GM23338 (cell line): ENCODE results near the gene C15orf61. TPM values are rescaled to one million over a fixed set of nuclear protein-coding genes. Genes with fewer than 3 reads are reported as not detected.

Experiments used
- ATAC-seq: fragments of 200-7000 bp; cut with Tn5 transposase; 3 replicates; pipeline ENCODE4 v1.9.1; 2020
- DNase-seq: peaks from one replicate; pipeline ENCODE4 v3.0.0-alpha.2; 2015; ENCODE audit warnings: low spot score
- H2AFZ ChIP-seq: fragments of 200-600 bp; sonication (generic); 2 replicates; pipeline ENCODE4 v1.8.0; 2016; ENCODE audit warnings: antibody characterized with exemption, mild to moderate bottlenecking, moderate library complexity
- H3F3A ChIP-seq: fragments of 200-600 bp; sonication (generic); replicated peaks from 2 replicates; pipeline ENCODE4 v1.8.0; 2017; ENCODE audit warnings: antibody characterized with exemption, mixed run types, low read depth
- H3K27ac ChIP-seq: fragments of 200-600 bp; sonication (generic); 2 replicates; pipeline ENCODE4 v1.6.1; 2016; ENCODE audit warnings: low read depth
- H3K27me3 ChIP-seq: fragments of 200-600 bp; sonication (generic); 2 replicates; pipeline ENCODE4 v1.8.0; 2016; ENCODE audit warnings: mild to moderate bottlenecking, mixed run types, moderate library complexity; ENCODE audit not compliant: insufficient read depth
- H3K36me3 ChIP-seq: fragments of 200-600 bp; sonication (generic); 2 replicates; pipeline ENCODE4 v1.8.0; 2016; ENCODE audit warnings: mild to moderate bottlenecking; ENCODE audit not compliant: insufficient read depth
- H3K4me1 ChIP-seq: fragments of 200-600 bp; sonication (generic); 2 replicates; pipeline ENCODE4 v1.8.0; 2016; ENCODE audit warnings: mild to moderate bottlenecking, moderate library complexity; ENCODE audit not compliant: insufficient read depth
- H3K4me2 ChIP-seq: fragments of 200-600 bp; sonication (generic); 2 replicates; pipeline ENCODE4 v1.7.1; 2017; ENCODE audit warnings: mixed run types
- H3K4me3 ChIP-seq: fragments of 200-600 bp; sonication (generic); 2 replicates; pipeline ENCODE4 v1.6.1; 2016; ENCODE audit warnings: mixed run types
- H3K79me2 ChIP-seq: fragments of 200-600 bp; sonication (generic); replicated peaks from 2 replicates; pipeline ENCODE4 v1.8.0; 2017; ENCODE audit warnings: mild to moderate bottlenecking; ENCODE audit not compliant: insufficient read depth
- H3K9me2 ChIP-seq: fragments of 200-600 bp; sonication (generic); 2 replicates; pipeline ENCODE4 v1.8.0; 2017; ENCODE audit not compliant: insufficient read depth
- H4K20me1 ChIP-seq: fragments of 200-600 bp; sonication (generic); replicated peaks from 2 replicates; pipeline ENCODE4 v1.8.0; 2017; ENCODE audit warnings: mild to moderate bottlenecking; ENCODE audit not compliant: insufficient read depth
- H3K27ac Mint-ChIP-seq: 2 replicates; pipeline ENCODE4 v1.8.0; 2020; ENCODE audit warnings: inconsistent platforms, mild to moderate bottlenecking, moderate library complexity, mixed read lengths
- H3K27me3 Mint-ChIP-seq: 3 replicates; pipeline ENCODE4 v1.8.0; 2022; ENCODE audit warnings: low read depth, mild to moderate bottlenecking, moderate library complexity, mixed read lengths, inconsistent platforms; ENCODE audit not compliant: insufficient read depth, poor library complexity
- H3K36me3 Mint-ChIP-seq: 3 replicates; pipeline ENCODE4 v1.8.0; 2021; ENCODE audit warnings: low read depth, mild to moderate bottlenecking, inconsistent platforms, moderate library complexity, mixed read lengths
- H3K4me1 Mint-ChIP-seq: 3 replicates; pipeline ENCODE4 v1.8.0; 2020; ENCODE audit warnings: mild to moderate bottlenecking, inconsistent platforms, mixed read lengths
- H3K4me3 Mint-ChIP-seq: 3 replicates; pipeline ENCODE4 v1.8.0; 2021; ENCODE audit warnings: moderate library complexity, mild to moderate bottlenecking, inconsistent platforms, mixed read lengths
- H3K9me3 Mint-ChIP-seq: 3 replicates; pipeline ENCODE4 v1.8.0; 2020; ENCODE audit warnings: moderate library complexity, mild to moderate bottlenecking, inconsistent platforms, mixed read lengths
- CREB1 ChIP-seq: fragments of 250-450 bp; sonication (Bioruptor Pico); IDR thresholded peaks from 2 replicates; pipeline ENCODE4 v1.5.0; 2020; ENCODE audit warnings: low read depth, mild to moderate bottlenecking, moderate library complexity
- CTCF ChIP-seq, 2 experiments: fragments of 200-600 bp in 1 of 2; sonication (generic) in 1 of 2; conservative IDR thresholded peaks; 2 replicates each; pipeline versions ENCODE4 v1.5.1 to v1.6.1; 2016 to 2017; ENCODE audit warnings: antibody characterized with exemption in 2 of 2, low read depth in 2 of 2, mild to moderate bottlenecking in 2 of 2, moderate library complexity in 1 of 2
- ETS1 ChIP-seq: IDR thresholded peaks from 2 replicates; pipeline ENCODE4 v1.6.1; 2016; ENCODE audit warnings: antibody characterized with exemption
- EZH2 ChIP-seq: fragments of 200-600 bp; sonication (generic); IDR thresholded peaks from one replicate; pipeline ENCODE4 v1.8.0; 2017; ENCODE audit warnings: antibody characterized with exemption, mild to moderate bottlenecking, low read depth; ENCODE audit not compliant: unreplicated experiment
- EZH2phosphoT487 ChIP-seq: fragments of 200-600 bp; sonication (generic); IDR thresholded peaks from one replicate; pipeline ENCODE4 v1.8.1; 2018; ENCODE audit warnings: antibody characterized with exemption; ENCODE audit not compliant: unreplicated experiment
- JUNB ChIP-seq: IDR thresholded peaks from one replicate; pipeline ENCODE4 v1.6.1; 2016; ENCODE audit warnings: antibody characterized with exemption; ENCODE audit not compliant: unreplicated experiment
- NANOG ChIP-seq: IDR thresholded peaks from 2 replicates; pipeline ENCODE4 v1.6.1; 2016; ENCODE audit warnings: antibody characterized with exemption, borderline replicate concordance
- POLR2AphosphoS5 ChIP-seq: IDR thresholded peaks from 2 replicates; pipeline ENCODE4 v1.6.1; 2016; ENCODE audit warnings: antibody characterized with exemption, low read depth
- REST ChIP-seq: IDR thresholded peaks from one replicate; pipeline ENCODE4 v1.6.1; 2018; ENCODE audit warnings: antibody characterized with exemption; ENCODE audit not compliant: unreplicated experiment
- STAT1 ChIP-seq: IDR thresholded peaks from one replicate; pipeline ENCODE4 v1.6.1; 2016; ENCODE audit warnings: antibody characterized with exemption; ENCODE audit not compliant: unreplicated experiment
- ZNF114 ChIP-seq: fragments of 250-450 bp; sonication (Bioruptor Pico); IDR thresholded peaks from 2 replicates; pipeline ENCODE4 v1.5.0; 2020; ENCODE audit warnings: mild to moderate bottlenecking, moderate library complexity
- ZNF331 ChIP-seq: fragments of 250-450 bp; sonication (Bioruptor Pico); IDR thresholded peaks from 2 replicates; pipeline ENCODE4 v1.5.0; 2020; ENCODE audit warnings: low read depth, mild to moderate bottlenecking, moderate library complexity
- ZNF462 ChIP-seq: fragments of 250-450 bp; sonication (Bioruptor Pico); IDR thresholded peaks from 2 replicates; pipeline ENCODE4 v1.5.0; 2020; ENCODE audit warnings: mild to moderate bottlenecking, moderate library complexity
- polyA plus RNA-seq: library from polyadenylated mRNA; unstranded; fragments of >200 nt; fragmentation: Nextera tagmentation; extraction: Ambion mirVana; gene quantifications from 2 replicates; pipeline ENCODE4 v1.2.1, GENCODE V29; 2016
- total RNA-seq: library from RNA; depleted of rRNA; stranded (reverse); fragments of >200 nt; shearing (Covaris generic); gene quantifications from 2 replicates; pipeline ENCODE4 v1.2.3, GENCODE V29; 2014

C15orf61 gene
- total and polyA plus RNA-seq, 2 experiments from 2014 or later: 1.8 to 5.9 TPM

GRCh38 chr15:67472957-67473356 is 48.0 kb upstream of the C15orf61 start:
- H3K27me3 ChIP-seq: no peaks in the 10 kb centered on the region
- H3K27me3 Mint-ChIP-seq: peaks cover 5% of the 10 kb centered on the region
- H3K27ac ChIP-seq: no peak overlapping the region
- no peaks in the 10 kb centered on the region for H4K20me1 ChIP-seq
- no peaks in the 10 kb centered on the region for H3K9me2 ChIP-seq
- no peak overlapping the region for H2AFZ ChIP-seq
- H3K4me1 Mint-ChIP-seq: no peaks in the 10 kb centered on the region
- no peaks in the 10 kb centered on the region for H3F3A ChIP-seq
- DNase-seq (no peak), ATAC-seq (no peak)
- no peak overlapping the region for H3K4me2 ChIP-seq
- H3K79me2 ChIP-seq: no peaks in the 10 kb centered on the region
- TF ChIP-seq CTCF (conservative IDR thresholded peaks at IDR 0.05; ENCODE audit: low read depth in 2 of 2): no peak
- no peak for TF ChIP-seq EZH2
- TF ChIP-seq NANOG: no peak
- TF ChIP-seq EZH2phosphoT487: no peak
- no peak for TF ChIP-seq ZNF331 (CRISPR knock-in tag)
- TF ChIP-seq JUNB: no peak
- no peak for TF ChIP-seq STAT1
- no peak for TF ChIP-seq CREB1 (CRISPR knock-in tag)
- TF ChIP-seq ETS1: no peak
- no peak for TF ChIP-seq ZNF462 (CRISPR knock-in tag)
- TF ChIP-seq ZNF114 (CRISPR knock-in tag): no peak
- no peak for TF ChIP-seq REST
- no peak for TF ChIP-seq POLR2AphosphoS5
- no peaks in the 10 kb centered on the region for H3K9me3 Mint-ChIP-seq
- no peak overlapping the region for H3K4me3 ChIP-seq
- H3K4me3 Mint-ChIP-seq: no peak overlapping the region
- H3K36me3 Mint-ChIP-seq: no peaks in the 10 kb centered on the region
- no peak overlapping the region for H3K27ac Mint-ChIP-seq
- H3K36me3 ChIP-seq: no peaks in the 10 kb centered on the region
- H3K4me1 ChIP-seq: no peaks in the 10 kb centered on the region
